NCI-H748 (cell line): ENCODE data around the gene OTOGL.
A peak's percentile ranks its signal among the peaks of the same experiment; 100 is the strongest.
"Not testable (repeated sequence)": the region's sequence is repeated elsewhere in the genome, so short reads cannot be mapped to it uniquely, and the experiment has no call there.

Experiments used
- DNase-seq: peaks from one replicate; lab custom pipeline; 2025; ENCODE audit not compliant: unreplicated experiment; lab: John Stamatoyannopoulos, UW

The OTOGL gene

DNA sequence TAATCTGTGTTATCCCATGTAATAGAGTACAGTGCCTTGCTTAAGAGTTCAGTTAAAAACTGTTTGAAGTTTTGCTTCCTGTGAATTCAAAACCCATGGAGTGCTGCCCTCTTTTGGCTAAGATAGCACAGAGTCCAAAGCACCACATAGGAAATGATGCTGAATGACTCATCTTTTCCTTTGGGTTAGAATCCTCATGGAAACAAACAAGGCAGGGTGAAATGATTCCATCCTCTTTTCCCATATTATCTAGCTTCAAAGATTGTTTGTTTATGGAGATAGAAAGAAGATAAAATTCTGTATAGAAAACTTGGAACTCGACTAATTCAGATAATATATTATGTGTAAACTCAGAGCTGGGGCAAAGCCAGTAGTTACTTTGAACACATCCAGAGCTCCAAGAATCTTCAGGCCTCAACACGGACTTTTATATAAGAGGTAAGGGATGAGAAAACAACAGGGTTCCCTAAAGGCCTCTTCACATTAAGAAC, 87.4 kb downstream of the OTOGL start:
- DNase-seq: peak; percentile 80

DNA sequence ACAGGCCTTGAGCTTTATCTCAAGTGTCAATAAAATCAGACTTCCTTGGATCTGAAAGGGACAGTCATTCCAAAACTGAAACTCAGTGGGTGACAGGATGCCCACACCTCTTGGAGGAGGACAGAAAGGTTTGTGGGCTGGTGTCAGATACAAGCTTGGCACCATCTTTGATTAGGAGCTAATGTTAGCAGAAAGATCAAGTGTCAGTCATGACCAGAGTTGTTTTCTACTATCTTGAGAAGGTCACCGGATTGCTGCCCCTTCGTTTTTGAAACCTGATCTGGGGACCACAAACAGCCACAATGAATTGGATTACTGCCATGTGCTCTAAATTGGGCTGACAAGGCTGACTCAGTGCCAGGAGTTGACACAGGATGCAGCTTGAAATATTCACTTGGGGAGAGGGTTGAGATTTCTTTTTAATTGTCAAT, 88.3 kb downstream of the OTOGL start:
- DNase-seq: peak; percentile 90

DNA sequence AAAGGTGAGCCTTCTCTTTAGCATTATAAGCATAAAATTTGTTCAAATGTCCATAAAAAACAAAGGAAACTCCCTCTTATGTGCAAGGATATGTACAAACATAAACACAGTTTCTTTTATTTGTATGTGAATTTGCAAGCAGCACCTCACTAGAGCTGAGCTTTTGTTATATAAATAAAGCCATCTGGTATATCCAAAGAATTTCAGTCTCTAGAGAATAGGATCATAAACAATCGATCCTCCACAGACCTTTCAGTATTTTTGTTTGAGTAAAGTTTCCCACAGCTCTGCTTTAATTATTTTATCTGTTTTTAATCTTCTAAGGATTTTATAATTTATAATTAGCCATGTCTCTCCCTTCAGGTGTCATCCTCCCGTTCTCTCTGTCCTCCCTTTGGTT, 89.2 kb downstream of the OTOGL start:
- no peak for DNase-seq

DNA sequence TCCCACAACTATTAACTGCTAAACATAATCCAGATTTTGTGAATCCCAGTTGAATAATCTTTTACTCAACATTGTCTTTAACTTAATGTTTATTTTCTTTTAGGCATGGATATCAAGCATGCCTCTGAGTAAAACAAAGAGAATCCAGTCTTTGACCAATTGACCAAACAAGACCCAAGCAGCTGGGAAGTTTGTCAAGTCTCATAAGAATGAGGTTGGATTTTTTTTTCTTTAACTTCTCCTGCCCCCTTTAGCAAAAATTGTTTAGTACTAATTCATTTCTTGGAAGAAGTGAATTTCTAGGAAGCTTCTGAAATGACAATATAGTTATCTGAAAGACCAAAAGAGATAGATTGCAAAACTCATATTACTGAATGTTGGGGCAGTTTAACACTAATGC, 89.9 kb downstream of the OTOGL start:
- no peak for DNase-seq

DNA sequence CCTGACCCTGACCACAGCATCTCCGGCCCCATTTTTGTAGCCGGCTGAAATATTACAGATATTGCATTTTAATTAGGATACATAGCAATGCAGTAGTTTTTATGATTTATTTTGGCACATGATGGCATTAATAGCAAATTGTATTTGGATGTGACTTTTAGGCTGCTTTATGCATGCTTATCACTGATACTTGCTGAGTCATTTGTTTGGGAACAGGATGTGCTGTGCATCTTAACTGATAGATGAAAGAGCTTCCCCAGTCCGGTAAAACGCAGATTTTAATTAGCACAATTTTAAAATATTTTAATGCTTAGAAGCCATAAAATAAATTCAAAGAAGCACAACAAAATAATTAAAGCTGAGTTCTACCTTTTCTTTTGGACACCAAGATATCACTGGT, 90.7 kb downstream of the OTOGL start:
- DNase-seq: no peak

DNA sequence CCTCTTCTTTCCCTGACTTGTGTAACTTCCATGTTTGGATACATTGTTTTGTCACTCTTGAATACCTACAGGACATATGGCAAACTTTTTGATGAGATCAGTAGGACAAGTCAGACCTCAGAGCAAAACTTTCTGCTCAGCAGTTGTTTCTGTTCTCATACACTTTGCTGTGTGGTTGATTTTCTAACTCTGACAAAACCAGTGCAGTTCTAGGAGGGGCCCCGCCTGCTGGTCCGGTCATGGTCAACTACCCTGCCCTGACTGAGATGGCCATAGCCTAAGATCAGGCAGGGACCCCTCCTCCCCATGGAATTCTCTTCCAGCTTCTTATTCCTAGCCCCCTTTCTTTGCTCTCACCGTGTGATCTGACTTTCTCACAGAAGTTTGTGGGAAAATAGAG, 92.8 kb downstream of the OTOGL start:
- no peak for DNase-seq

DNA sequence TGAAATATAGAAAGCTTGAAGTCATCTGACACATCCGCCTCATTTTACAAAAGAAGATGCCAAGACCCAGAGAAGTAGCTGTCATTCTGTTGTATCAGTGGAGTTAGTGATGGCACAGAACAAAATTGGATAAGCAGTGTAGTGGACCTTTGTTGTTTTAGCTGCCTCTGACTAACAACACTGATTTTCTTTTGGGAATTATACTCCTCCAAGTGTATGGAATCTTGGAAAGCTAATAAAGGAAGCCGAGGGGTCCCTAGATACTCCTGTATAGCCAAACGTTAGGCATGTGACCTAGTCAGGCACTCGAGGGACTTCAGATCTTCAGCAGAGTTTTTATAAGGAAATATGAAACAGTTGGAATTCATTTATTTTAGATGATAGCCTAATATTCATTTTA, 94.5 kb downstream of the OTOGL start:
- no peak for DNase-seq

DNA sequence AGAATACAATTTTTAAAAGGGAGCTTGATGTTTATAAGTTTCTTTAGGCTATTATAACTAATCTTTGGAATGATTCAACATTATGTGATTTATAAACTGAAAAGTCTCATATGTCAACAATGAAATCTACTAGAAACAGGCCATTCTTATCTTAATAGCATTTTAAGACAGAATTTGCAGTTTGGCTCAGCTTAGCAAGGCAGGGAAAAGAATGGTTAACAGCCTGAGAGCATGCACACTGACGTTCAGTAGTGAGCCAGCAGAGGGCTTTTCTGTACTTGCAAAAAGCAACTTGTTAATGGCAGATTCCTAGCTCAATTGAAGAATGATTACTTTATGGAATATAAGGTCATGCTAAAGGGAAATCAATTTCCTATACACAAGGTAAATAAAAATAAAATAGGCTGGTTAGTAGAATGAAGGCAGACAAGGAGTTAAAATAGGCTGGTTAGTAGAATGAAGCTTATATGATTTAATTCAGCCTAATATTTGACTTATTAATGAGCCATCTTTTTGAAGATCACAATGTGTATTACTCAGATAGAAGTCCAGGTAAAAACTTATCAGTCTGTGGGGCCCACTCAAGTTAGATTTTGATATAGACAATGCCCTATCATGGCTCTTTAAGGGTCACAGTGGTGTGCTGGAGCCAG, 95.9 kb downstream of the OTOGL start:
- DNase-seq: peak; percentile 86

DNA sequence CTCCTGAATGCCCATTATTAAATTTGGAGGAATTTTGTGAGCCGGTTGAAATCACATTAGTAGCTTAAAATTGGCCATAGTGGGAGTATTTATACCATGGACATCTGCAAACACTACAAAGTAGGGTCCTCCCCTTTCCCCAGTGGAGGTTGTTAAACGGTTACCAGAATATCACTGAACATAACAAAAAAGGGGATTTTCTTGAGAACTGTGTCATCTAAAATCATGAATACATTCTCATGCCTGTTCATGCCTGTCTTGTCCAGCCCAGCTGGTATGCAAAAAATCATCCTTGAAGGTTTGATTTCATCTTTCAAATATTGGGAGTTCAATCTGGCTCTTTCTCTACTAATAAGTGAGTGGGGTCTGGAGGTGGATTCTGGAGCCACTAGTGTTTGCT, 96.4 kb downstream of the OTOGL start:
- no peak for DNase-seq

DNA sequence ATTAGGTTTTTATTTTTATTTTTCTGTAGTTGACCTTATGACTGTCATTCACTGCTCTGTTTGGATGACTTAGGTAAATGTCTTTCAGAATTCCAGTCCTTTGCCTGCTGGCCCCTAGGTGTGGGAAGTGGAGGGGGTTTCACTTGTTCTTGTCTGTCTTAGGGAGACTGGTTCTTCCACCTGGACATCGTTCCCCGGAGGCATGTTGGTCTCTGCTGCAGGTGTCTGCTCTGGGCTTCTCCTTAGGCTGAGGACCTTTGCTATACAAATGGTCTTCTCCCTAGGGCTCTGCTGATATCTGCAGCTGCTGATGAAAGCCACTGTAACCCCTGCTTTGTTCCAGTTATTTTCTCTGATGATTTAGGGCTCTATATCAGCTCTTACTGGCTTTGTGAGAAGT, 97.1 kb downstream of the OTOGL start:
- no peak for DNase-seq

DNA sequence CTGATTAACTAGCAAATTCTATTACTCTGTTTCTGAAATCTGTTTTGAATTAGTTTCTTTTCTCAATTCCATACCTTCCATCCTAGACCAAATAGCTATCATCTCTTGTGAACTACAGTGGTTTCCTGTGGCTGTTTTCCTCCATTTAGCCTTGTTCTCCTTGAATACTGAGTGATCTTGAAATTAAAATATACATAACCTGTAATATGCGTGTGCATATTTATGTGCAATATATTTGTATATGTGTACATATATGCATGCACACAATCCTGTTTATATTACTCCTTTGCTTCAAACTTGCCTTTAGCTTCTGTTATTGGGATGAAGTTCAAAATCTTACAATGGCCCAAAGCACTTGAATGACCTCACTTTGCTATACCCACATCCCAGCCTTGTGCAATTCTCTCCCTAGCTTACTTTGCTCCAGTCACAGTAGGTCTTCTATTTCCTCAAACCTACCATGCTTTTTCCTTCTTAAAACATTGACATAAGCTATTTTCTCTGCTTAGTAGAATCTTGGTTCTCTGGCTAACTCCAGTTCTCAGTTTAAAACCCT, 99.5 kb downstream of the OTOGL start:
- DNase-seq: no peak

DNA sequence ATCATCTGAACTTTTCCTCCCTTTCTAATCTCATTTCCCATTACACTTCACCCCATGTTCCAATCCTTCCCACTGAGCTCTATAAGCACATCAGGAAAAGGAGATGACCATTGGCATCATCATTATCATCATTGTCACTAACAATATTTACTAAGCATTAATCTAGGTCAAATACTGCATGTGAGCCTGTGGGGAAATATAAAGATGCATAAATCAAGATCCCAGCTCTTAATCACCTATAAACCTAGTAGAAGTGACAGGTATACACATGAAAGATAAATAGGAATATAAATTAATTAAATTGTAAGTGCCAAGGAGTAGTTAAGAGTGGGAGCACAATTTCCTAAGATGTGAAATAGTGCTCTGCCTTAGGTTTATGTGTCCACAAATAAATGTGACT, 100.6 kb downstream of the OTOGL start:
- no peak for DNase-seq

DNA sequence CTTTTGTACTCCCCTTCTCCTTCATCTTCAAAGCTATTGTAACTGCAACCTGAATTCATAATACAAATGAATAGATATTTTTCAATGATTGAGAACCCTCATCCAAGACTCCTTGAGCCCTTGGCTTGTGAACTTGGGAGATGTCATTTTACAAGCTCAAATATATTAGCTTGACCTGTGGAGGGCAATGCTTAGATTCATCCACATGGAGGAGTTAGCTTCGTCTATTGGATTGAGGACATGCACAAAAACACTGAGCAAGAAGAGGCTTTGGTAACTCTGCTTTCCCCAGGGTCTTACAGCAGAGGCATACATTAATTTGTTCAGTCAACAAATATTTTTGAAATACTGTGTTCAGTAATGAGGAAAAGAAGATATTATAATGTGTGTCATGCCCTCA, 101.1 kb downstream of the OTOGL start:
- peak; percentile 14 for DNase-seq

DNA sequence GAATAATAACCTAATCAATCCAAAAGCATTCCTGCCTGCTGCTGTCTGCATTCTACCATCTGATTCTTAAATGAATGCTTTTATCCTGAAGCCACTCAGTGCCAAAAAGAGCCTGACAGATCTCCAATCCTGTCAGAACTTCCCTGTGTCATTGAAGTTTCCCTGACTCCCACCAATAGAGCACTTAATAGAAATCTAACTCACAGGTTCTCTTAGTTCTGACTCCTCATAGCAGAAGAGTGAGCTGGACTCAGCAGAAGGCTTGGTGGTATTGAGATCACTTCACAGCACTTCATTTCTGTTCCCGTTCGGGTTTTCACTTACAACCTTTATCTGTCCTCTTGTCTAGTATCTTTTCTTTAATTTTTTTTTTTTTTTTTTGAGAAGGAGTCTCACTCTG, 102.6 kb downstream of the OTOGL start:
- DNase-seq: no peak

DNA sequence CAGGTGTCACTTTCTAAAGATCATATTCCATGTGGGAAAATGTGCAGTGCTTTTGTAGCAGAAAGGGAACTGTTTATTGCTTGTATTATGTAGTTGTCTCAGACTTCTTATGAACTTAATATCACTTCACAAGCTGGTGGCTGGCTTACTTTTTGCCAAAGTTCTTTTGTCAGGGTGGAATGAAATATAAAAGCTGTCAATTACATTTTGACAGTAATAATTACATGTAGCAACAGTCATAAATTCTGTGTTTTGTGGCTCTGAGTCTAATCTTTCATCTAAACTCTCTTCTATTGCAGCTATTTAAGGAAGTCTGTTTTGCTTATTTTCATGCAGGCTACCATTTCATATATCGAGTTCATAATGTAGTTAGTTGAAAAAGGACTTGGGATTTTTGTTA, 106.6 kb downstream of the OTOGL start:
- DNase-seq: no peak

DNA sequence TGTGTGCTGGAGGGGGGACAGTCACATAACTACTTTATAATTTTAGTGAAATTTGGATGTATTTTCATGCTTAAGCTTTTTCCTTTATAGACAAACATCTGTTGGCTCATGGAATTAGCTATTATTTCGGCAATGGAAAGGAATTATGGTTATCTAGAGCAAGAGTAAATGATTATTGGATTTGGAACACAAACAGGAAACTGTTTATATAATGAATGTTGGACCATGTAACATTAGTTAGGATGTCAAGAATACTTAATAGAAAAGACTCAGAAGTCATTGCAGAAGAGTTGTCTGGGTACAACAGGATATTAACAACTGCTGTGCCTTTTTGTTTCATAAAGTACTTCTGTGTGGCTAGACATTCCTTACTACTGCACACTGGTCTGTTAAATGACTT, 108.7 kb downstream of the OTOGL start:
- DNase-seq: no peak

DNA sequence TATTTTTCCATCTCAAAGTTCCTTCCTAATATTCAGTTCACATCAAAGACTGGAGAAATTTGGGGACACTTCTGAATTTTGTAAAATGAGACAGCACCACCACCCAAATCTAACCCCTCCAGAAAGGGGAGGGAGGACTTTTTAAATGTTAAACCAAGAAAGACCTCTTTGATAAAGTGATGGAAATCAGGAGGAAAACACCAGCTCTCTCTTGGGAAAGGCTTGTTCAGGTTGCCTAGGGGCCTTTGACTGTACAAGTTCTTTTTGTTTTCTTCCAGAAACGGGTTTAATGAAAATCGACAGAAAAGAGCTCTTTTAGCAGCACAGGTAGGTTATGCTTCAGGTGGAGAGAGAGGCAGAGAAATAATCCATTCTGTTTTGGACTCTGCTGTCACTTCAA, 112.3 kb downstream of the OTOGL start:
- DNase-seq: no peak

DNA sequence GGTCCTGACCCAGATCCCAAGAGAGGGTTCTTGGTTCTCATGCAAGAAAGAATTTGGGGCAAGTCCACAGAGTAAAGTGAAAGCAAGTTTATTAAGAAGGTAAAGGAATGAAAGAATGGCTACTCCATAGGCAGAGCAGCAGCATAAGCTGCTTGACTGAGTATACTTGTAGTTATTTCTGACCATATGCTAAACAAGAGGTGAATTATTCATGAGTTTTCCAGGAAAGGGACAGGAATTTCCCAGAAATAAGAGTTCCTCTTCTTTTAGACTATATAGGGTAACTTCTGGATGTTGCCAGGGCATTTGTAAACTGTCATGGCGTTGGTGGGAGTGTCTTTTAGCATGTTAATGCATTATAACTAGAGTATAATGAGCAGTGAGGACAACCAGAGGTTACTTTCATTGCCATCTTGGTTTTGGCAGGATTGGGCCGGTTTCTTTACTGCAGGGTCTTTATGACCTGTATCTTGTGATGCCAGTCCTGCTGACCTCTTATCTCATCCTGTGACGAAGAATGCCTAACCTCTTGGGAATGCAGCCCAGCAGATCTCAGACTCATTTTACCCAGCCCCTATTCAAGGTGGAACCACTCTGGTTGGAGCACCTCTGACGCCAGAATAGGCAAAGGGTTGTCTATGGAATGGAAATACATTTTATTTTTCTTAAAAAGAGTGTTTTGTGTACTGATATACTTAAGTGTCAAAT, 113.8 kb downstream of the OTOGL start:
- DNase-seq: no peak

DNA sequence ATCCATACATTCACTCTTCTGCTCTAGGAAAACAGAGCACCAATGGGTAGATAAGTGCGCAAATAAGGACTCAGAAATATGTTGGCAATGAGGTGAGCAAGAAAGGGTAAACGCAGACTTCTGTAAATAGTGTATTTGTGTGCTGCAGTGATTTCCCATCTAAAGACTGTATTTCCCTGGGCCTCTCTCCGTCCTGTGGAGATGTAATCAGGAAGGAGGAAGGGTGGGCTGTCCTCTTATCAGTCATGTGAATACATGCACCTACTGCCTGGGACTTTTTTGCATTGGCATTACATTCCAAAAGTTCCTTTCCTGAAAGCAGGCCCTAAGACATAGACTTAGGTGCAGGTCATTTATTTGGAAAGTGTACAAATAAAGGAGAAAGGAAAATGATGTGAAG, 114.5 kb downstream of the OTOGL start:
- DNase-seq: no peak

DNA sequence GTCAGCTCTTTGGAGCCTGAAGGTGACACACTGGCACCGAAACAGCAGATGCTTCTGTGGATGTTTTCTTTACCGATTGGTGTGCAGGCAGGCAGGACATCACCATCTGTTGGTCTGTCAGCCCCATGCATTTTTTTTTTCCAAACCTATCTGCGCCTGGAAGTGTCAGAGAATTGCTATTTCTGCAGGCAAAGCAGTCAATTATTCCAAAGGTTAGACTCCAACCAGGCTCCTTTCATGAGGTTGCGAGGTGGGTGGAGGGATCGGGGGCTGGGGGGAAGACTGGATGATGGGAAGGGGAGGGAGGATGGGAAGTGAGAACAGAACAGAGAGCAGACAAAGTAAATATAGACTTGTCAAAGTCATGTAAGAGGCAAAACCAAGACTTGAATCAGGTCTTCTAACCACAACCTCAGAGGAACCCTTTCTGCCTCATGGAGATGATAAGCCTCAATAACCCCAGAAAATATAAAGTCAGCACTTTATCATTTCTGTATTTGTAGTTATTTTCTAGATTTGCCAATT, 117.7 kb downstream of the OTOGL start:
- DNase-seq: no peak

DNA sequence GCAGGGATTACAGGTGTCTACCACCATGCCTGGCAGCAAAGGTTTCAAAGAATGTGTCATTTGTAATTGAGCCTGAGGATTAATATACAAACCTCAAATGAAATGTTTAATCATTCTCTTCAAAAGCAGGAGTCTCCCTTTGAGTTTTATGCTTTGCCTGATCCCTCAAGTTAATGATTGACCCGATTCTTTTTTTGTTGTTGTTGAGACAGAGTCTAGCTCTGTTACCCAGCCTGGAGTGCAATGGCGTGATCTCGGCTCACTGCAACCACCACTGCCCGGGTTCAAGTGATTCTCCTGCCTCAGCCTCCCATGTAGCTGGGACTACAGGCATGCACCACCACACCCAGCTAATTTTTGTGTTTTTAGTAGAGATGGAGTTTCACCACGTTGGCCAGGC, 119.6 kb downstream of the OTOGL start:
- DNase-seq: not testable (repeated sequence)

DNA sequence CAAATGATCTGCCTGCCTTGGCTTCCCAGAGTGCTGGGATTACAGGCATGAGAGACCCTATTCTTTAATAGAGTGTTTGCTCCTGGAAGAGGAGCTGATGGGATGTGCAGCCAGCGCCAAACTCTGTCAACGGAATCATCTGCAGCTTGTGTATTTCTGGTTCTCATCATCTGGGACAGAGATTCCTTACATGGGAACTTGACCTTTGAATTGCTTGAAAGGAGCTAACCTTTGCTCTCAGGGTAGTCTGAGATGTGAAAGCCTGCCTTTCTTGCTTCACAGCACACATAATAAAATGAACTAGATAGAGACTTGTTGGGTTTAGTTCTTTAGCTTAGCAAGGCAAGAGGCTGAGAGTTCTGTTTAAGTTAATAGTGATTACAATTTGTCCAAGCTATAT, 120.0 kb downstream of the OTOGL start:
- no peak for DNase-seq
